MM.1S (cell line): ENCODE measurements around the gene HSPB1.

Source experiments
- DNase-seq: peaks from one replicate; pipeline ENCODE4 v3.0.0-alpha.2; 2015
- H2AFZ ChIP-seq: fragments of 300-600 bp; sonication (generic); 2 replicates; pipeline ENCODE4 v1.6.0; 2016; ENCODE audit warnings: antibody characterized with exemption, low read length
- H3F3A ChIP-seq: fragments of 300-600 bp; sonication (generic); 2 replicates; pipeline ENCODE4 v1.6.1; 2016; ENCODE audit warnings: mild to moderate bottlenecking, antibody characterized with exemption, low read length, moderate library complexity, mixed read lengths; ENCODE audit not compliant: insufficient read depth
- H3K27ac ChIP-seq: fragments of 300-600 bp; sonication (generic); 2 replicates; pipeline ENCODE4 v1.5.1; 2016; ENCODE audit warnings: mild to moderate bottlenecking, low read length
- H3K27me3 ChIP-seq: fragments of 300-600 bp; sonication (generic); replicated peaks from 2 replicates; pipeline ENCODE4 v1.6.0; 2016; ENCODE audit warnings: low read length; ENCODE audit not compliant: insufficient read depth
- H3K36me3 ChIP-seq: fragments of 300-600 bp; sonication (generic); replicated peaks from 2 replicates; pipeline ENCODE4 v1.6.1; 2016; ENCODE audit warnings: mild to moderate bottlenecking, low read length, mixed read lengths; ENCODE audit not compliant: insufficient read depth
- H3K4me1 ChIP-seq: fragments of 300-600 bp; sonication (generic); 2 replicates; pipeline ENCODE4 v1.6.1; 2016; ENCODE audit warnings: low read length, mixed read lengths
- H3K4me2 ChIP-seq: fragments of 300-600 bp; sonication (generic); 2 replicates; pipeline ENCODE4 v1.6.0; 2016; ENCODE audit warnings: low read depth, low read length
- H3K4me3 ChIP-seq: fragments of 300-600 bp; sonication (generic); 2 replicates; pipeline ENCODE4 v1.5.1; 2016; ENCODE audit warnings: low read length, mixed read lengths
- H3K79me2 ChIP-seq: fragments of 300-600 bp; sonication (generic); 2 replicates; pipeline ENCODE4 v1.6.1; 2016; ENCODE audit warnings: mixed run types, low read length, mixed read lengths
- H3K9ac ChIP-seq: fragments of 300-600 bp; sonication (generic); 2 replicates; pipeline ENCODE4 v1.6.1; 2016; ENCODE audit warnings: low read length, mixed read lengths
- H3K9me2 ChIP-seq: fragments of 300-600 bp; sonication (generic); replicated peaks from 2 replicates; pipeline ENCODE4 v1.6.1; 2016; ENCODE audit warnings: mild to moderate bottlenecking, low read length, mixed read lengths; ENCODE audit not compliant: insufficient read depth
- H3K9me3 ChIP-seq: fragments of 300-600 bp; sonication (generic); replicated peaks from 2 replicates; pipeline ENCODE4 v1.6.1; 2016; ENCODE audit warnings: mild to moderate bottlenecking, low read length, mixed read lengths; ENCODE audit not compliant: insufficient read depth
- H4K20me1 ChIP-seq: fragments of 300-600 bp; sonication (generic); 2 replicates; pipeline ENCODE4 v1.6.1; 2016; ENCODE audit warnings: mild to moderate bottlenecking, low read length, moderate library complexity, mixed read lengths; ENCODE audit not compliant: insufficient read depth
- CTCF ChIP-seq: fragments of 300-600 bp; sonication (generic); IDR thresholded peaks from 2 replicates; pipeline ENCODE4 v1.5.1; 2016; ENCODE audit warnings: antibody characterized with exemption, low read length, mixed read lengths
- EZH2 ChIP-seq: fragments of 300-600 bp; sonication (generic); optimal IDR thresholded peaks from 2 replicates; pipeline ENCODE3; 2017; ENCODE audit warnings: low read depth, mild to moderate bottlenecking, antibody characterized with exemption, low read length, mixed read lengths
- EZH2phosphoT487 ChIP-seq: fragments of 300-600 bp; sonication (generic); IDR thresholded peaks from 2 replicates; pipeline ENCODE4 v1.6.1; 2018; ENCODE audit warnings: antibody characterized with exemption, low read length

HSPB1 gene

GRCh38 chr7:76347710-76348109 lies 45.2 kb downstream of the HSPB1 start:
- Histone ChIP-seq H3K36me3 (peaks cover 27% of the 10 kb centered on the region), H3K4me1 (no peaks in the 10 kb centered on the region)

GRCh38 chr7:76349313-76349885 lies 46.9 kb downstream of the HSPB1 start:
- Histone ChIP-seq H4K20me1 (peaks cover 51% of the 10 kb centered on the region), H3K27ac (no peak overlapping the region), H3K36me3 (peaks cover 19% of the 10 kb centered on the region), H3K79me2 (peaks cover 100% of the 10 kb centered on the region), H3K4me3 (no peak overlapping the region), H3K9ac (no peak overlapping the region), H3F3A (no peaks in the 10 kb centered on the region; the same call in none of the 2 replicates), H3K9me3 (no peaks in the 10 kb centered on the region), H3K9me2 (no peaks in the 10 kb centered on the region), H3K27me3 (no peaks in the 10 kb centered on the region), H3K4me2 (no peak overlapping the region), H2AFZ (no peak overlapping the region), H3K4me1 (no peaks in the 10 kb centered on the region)
- TF ChIP-seq CTCF: no peak
- no peak for TF ChIP-seq EZH2
- TF ChIP-seq EZH2phosphoT487: no peak
- DNase-seq: no peak

More at GRCh38 chr7:76347710-76348109, 45.2 kb downstream of the HSPB1 start:
- Histone ChIP-seq H4K20me1 (peaks cover 39% of the 10 kb centered on the region), H3K27ac (no peak overlapping the region), H3K27me3 (no peaks in the 10 kb centered on the region), H3K4me3 (no peak overlapping the region), H3K9me3 (no peaks in the 10 kb centered on the region), H2AFZ (no peak overlapping the region), H3K9ac (no peak overlapping the region), H3K79me2 (peaks cover 100% of the 10 kb centered on the region), H3K4me2 (no peak overlapping the region), H3F3A (no peaks in the 10 kb centered on the region; the same call in none of the 2 replicates), H3K9me2 (no peaks in the 10 kb centered on the region)
- no peak for DNase-seq
- no peak for TF ChIP-seq CTCF
- TF ChIP-seq EZH2: no peak
- TF ChIP-seq EZH2phosphoT487: no peak

GRCh38 chr7:76351372-76351771 lies 48.9 kb downstream of the HSPB1 start:
- peaks cover 65% of the 10 kb centered on the region for H4K20me1 ChIP-seq
- no peak overlapping the region for H3K4me3 ChIP-seq
- no peaks in the 10 kb centered on the region for H3F3A ChIP-seq
- TF ChIP-seq EZH2: no peak
- TF ChIP-seq EZH2phosphoT487: no peak
- no peak for TF ChIP-seq CTCF
- DNase-seq: no peak
- H3K4me2 ChIP-seq: no peak overlapping the region
- peaks cover 27% of the 10 kb centered on the region for H3K36me3 ChIP-seq
- H3K9me2 ChIP-seq: no peaks in the 10 kb centered on the region
- no peaks in the 10 kb centered on the region for H3K27me3 ChIP-seq
- H3K4me1 ChIP-seq: peaks cover 7% of the 10 kb centered on the region; the same call in 1 of the 2 replicates
- no peak overlapping the region for H3K27ac ChIP-seq
- H3K9ac ChIP-seq: no peak overlapping the region
- no peaks in the 10 kb centered on the region for H3K9me3 ChIP-seq
- H3K79me2 ChIP-seq: peaks cover 100% of the 10 kb centered on the region
- no peak overlapping the region for H2AFZ ChIP-seq
